AG04450 (cell line): ENCODE results near the gene ANKDD1B. TPM values are rescaled to one million over a fixed set of nuclear protein-coding genes. Genes with fewer than 3 reads are reported as not detected.
"Not testable (repeated sequence)": the region's sequence is repeated elsewhere in the genome, so short reads cannot be mapped to it uniquely, and the experiment has no call there.

ENCODE experiments used
- CTCF ChIA-PET: fragments of 300-600, 350-600 bp; formaldehyde crosslinking; extraction: SDS; loops from one replicate; lab custom pipeline; 2022; ENCODE audit warnings: antibody characterized with exemption, inconsistent platforms; lab: Charles Lee
- POLR2A ChIA-PET: fragments of 350-600 bp; formaldehyde crosslinking; extraction: SDS; loops from one replicate; lab custom pipeline; 2021; ENCODE audit warnings: antibody characterized with exemption, inconsistent platforms; lab: Yijun Ruan, JAX
- DNase-seq: peaks from one replicate; pipeline ENCODE4 v3.0.0-alpha.2; 2011; ENCODE audit warnings: low read depth, low spot score
- H3K27ac ChIP-seq: one replicate; pipeline ENCODE4 v1.5.1; 2012; ENCODE audit warnings: low read depth, low read length, control low read depth
- H3K27me3 ChIP-seq: one replicate; pipeline ENCODE4 v1.6.0; 2012; ENCODE audit warnings: low read length; ENCODE audit not compliant: control insufficient read depth, insufficient read depth
- H3K4me3 ChIP-seq: 2 replicates; pipeline ENCODE4 v1.5.1; 2011; ENCODE audit warnings: mild to moderate bottlenecking, low read depth, low read length, control low read depth
- H3K9me3 ChIP-seq: 2 replicates; pipeline ENCODE4 v1.5.1; 2012; ENCODE audit warnings: low read length; ENCODE audit not compliant: control insufficient read depth, insufficient read depth
- CTCF ChIP-seq: IDR thresholded peaks from 2 replicates; pipeline ENCODE4 v1.5.1; 2011; ENCODE audit warnings: low read depth, low read length, control low read depth, inconsistent platforms
- polyA plus RNA-seq: library from polyadenylated mRNA; depleted of rRNA; stranded (reverse); fragments of >200 nt; gene quantifications from 2 replicates; pipeline ENCODE4 v1.2.3, GENCODE V29; 2011

Gene ANKDD1B
- polyA plus RNA-seq, 1 experiment: 0.06 TPM

- ChIA-PET CTCF (no interaction called here), POLR2A (interaction anchor here (1.4 kb wide), 1 partner anchor 80 kb away, joined by 3 read pairs; no protein-coding TSS in a partner anchor)
- TF ChIP-seq CTCF: no peak
- H3K9me3 ChIP-seq: no peaks in the 10 kb centered on the region
- no peak for DNase-seq
- H3K4me3 ChIP-seq: no peak overlapping the region
- H3K27ac ChIP-seq: peak overlapping the region; percentile 65
- no peaks in the 10 kb centered on the region for H3K27me3 ChIP-seq
These were observed 9.7 kb upstream of the ANKDD1B start for GRCh38 chr5:75601567-75601966.

- DNase-seq: peak; percentile 65
- Histone ChIP-seq H3K4me3 (no peak overlapping the region), H3K27ac (peak overlapping the region; percentile 65), H3K27me3 (no peaks in the 10 kb centered on the region), H3K9me3 (no peaks in the 10 kb centered on the region)
- CTCF ChIA-PET: interaction anchor here (0.9 to 1.2 kb wide), 2 partner anchors 79 to 185 kb away, joined by 3 to 4 read pairs; no protein-coding TSS in a partner anchor
- TF ChIP-seq CTCF: no peak
- POLR2A ChIA-PET: interaction anchor here (1.4 kb wide), 1 partner anchor 80 kb away, joined by 3 read pairs; no protein-coding TSS in a partner anchor
These were observed 9.3 kb upstream of the ANKDD1B start for GRCh38 chr5:75601996-75602395.

- no peaks in the 10 kb centered on the region for H3K9me3 ChIP-seq
- peak overlapping the region; percentile 69 for H3K27ac ChIP-seq
- no peaks in the 10 kb centered on the region for H3K27me3 ChIP-seq
- CTCF ChIA-PET: interaction anchor here (1.2 kb wide), 2 partner anchors 77 to 187 kb away, joined by 3 to 5 read pairs; no protein-coding TSS in a partner anchor
- peak; percentile 34 for DNase-seq
- POLR2A ChIA-PET: interaction anchor here (0.6 to 0.9 kb wide), 3 partner anchors 13 to 551 kb away, joined by 3 read pairs; partner anchors contain the start of genes CERT1 and POLK
- TF ChIP-seq CTCF: no peak
- no peak overlapping the region for H3K4me3 ChIP-seq
These were observed 7.9 kb upstream of the ANKDD1B start for GRCh38 chr5:75603371-75603770.

- ChIA-PET POLR2A (interaction anchor here (0.7 to 0.9 kb wide), 2 partner anchors 13 to 92 kb away, joined by 3 read pairs; partner anchors contain the start of genes CERT1 and POLK), CTCF (interaction anchor here (1.2 kb wide), 1 partner anchor 77 kb away, joined by 5 read pairs; no protein-coding TSS in a partner anchor)
- TF ChIP-seq CTCF: no peak
- no peak for DNase-seq
- Histone ChIP-seq H3K27me3 (no peaks in the 10 kb centered on the region), H3K4me3 (no peak overlapping the region), H3K9me3 (no peaks in the 10 kb centered on the region), H3K27ac (peak overlapping the region; percentile 69)
These were observed 7.4 kb upstream of the ANKDD1B start for GRCh38 chr5:75603821-75604220.

- H3K4me3 ChIP-seq, H3K9me3 ChIP-seq, H3K27ac ChIP-seq, DNase-seq, POLR2A ChIA-PET, H3K27me3 ChIP-seq: not testable (repeated sequence)
- CTCF ChIA-PET: interaction anchor here (0.7 kb wide), 1 partner anchor 74 kb away, joined by 3 read pairs; no protein-coding TSS in a partner anchor
These were observed 3.9 kb upstream of the ANKDD1B start for GRCh38 chr5:75607341-75607740.
